H1 (cell line): Measurements from ENCODE around the gene BOLA3.

ENCODE experiments used
- EGR1 ChIP-seq: IDR thresholded peaks from 2 replicates; pipeline ENCODE4 v1.6.1; 2011; ENCODE audit warnings: low read depth, low read length, borderline replicate concordance
- JUND ChIP-seq: IDR thresholded peaks from 2 replicates; pipeline ENCODE4 v1.6.1; 2011; ENCODE audit warnings: mild to moderate bottlenecking, improper control_type of control experiment, low read length
- POLR2AphosphoS5 ChIP-seq: IDR thresholded peaks from 2 replicates; pipeline ENCODE4 v1.6.1; 2011; ENCODE audit warnings: low read depth, low read length
- SIRT6 ChIP-seq: IDR thresholded peaks from one replicate; pipeline ENCODE4 v1.7.1; 2012; ENCODE audit warnings: low read length, inconsistent platforms
- SP2 ChIP-seq: IDR thresholded peaks from 2 replicates; pipeline ENCODE4 v1.6.1; 2012; ENCODE audit warnings: mild to moderate bottlenecking, low read length, inconsistent platforms
- TEAD4 ChIP-seq: IDR thresholded peaks from 2 replicates; pipeline ENCODE4 v1.6.1; 2012; ENCODE audit warnings: low read depth, low read length, inconsistent platforms, mixed read lengths
- YY1 ChIP-seq: IDR thresholded peaks from 2 replicates; pipeline ENCODE4 v1.6.1; 2011; ENCODE audit warnings: low read depth, mild to moderate bottlenecking, low read length
- TF ChIP-seq, protein P1 (sequence below), 3 experiments: IDR thresholded peaks; 1 replicate in 2 of 3; 2 replicates in 1 of 3; pipeline versions ENCODE4 v1.5.1 to v1.6.1; 2011; ENCODE audit warnings: low read length in 3 of 3, mild to moderate bottlenecking in 3 of 3, inconsistent platforms in 2 of 3, low read depth in 1 of 3, moderate library complexity in 1 of 3; ENCODE audit not compliant: insufficient read depth in 1 of 3; ENCODE audit errors: control extremely low read depth in 1 of 3

DNA sequence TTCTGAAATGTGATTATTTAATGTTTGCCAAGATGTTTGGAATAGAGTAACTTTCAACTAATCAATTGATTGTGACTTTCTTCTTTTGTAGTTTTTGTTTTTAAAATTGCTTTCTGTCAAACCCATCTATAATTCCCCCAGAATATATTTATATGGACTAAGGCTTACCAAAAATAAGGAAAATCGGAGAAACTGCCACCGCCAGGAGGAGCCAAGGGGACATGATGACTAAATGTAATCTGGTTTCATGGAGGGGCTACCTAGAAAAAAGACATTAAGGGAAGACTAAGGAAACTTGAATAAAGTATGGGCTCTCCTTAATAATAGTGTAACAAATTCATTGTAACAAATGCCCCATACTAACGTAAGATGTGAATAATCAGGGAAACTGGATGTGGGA, 19.5 kb downstream of the BOLA3 start:
- TF ChIP-seq SP2 (no peak), SIRT6 (no peak), TEAD4 (no peak), YY1 (no peak), EGR1 (no peak), POLR2AphosphoS5 (no peak), JUND (no peak)
- TF ChIP-seq, protein P1, sequence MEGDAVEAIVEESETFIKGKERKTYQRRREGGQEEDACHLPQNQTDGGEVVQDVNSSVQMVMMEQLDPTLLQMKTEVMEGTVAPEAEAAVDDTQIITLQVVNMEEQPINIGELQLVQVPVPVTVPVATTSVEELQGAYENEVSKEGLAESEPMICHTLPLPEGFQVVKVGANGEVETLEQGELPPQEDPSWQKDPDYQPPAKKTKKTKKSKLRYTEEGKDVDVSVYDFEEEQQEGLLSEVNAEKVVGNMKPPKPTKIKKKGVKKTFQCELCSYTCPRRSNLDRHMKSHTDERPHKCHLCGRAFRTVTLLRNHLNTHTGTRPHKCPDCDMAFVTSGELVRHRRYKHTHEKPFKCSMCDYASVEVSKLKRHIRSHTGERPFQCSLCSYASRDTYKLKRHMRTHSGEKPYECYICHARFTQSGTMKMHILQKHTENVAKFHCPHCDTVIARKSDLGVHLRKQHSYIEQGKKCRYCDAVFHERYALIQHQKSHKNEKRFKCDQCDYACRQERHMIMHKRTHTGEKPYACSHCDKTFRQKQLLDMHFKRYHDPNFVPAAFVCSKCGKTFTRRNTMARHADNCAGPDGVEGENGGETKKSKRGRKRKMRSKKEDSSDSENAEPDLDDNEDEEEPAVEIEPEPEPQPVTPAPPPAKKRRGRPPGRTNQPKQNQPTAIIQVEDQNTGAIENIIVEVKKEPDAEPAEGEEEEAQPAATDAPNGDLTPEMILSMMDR (IDR thresholded peaks at IDR 0.05; ENCODE audit: control extremely low read depth in 1 of 3, insufficient read depth in 1 of 3, low read depth in 1 of 3, low read length in 3 of 3), result peak in 2 of 3 experiments; percentile 34 to 52; a peak in 3 of 4 replicates
